ENCODE results near the gene NTMT1.
"Not testable (repeated sequence)": the region's sequence is repeated elsewhere in the genome, so short reads cannot be mapped to it uniquely, and the experiment has no call there.

NTMT1 gene, protein sequence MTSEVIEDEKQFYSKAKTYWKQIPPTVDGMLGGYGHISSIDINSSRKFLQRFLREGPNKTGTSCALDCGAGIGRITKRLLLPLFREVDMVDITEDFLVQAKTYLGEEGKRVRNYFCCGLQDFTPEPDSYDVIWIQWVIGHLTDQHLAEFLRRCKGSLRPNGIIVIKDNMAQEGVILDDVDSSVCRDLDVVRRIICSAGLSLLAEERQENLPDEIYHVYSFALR

DNA sequence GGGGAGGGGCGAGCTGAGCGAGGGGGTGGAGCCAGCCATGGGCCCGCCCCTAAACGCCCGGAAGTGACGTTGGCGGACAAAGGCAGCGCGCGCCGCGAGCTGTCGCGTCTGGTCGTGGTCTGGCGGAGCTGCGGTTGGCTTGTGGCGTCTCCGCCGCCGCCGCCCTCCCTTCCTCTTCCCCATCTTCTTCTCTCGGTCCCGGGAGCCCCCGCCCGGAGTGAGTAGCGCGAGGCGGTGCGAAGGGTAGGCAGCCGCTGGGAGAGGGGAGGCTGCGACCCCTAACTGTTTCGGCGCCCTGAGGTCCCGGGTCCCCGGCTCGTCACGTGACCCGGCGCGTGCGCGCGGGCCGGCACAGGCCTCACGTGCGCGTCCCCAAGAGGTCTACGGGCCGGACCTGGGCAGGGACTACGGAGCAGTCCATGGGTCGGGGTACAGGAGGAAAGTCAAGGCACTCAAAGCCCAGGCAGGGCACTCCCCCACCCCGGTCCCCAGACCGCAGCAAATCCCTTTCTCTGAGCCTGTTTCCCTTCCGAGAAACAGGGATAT lies at the start of gene NTMT1:
NTMT1 (plus strand) TSS at position 85 of the 546 bp plus-strand sequence. CDS start 6,541 bp downstream, outside the sequence.
- peak; percentile 95 to 97 for DNase-seq

DNA sequence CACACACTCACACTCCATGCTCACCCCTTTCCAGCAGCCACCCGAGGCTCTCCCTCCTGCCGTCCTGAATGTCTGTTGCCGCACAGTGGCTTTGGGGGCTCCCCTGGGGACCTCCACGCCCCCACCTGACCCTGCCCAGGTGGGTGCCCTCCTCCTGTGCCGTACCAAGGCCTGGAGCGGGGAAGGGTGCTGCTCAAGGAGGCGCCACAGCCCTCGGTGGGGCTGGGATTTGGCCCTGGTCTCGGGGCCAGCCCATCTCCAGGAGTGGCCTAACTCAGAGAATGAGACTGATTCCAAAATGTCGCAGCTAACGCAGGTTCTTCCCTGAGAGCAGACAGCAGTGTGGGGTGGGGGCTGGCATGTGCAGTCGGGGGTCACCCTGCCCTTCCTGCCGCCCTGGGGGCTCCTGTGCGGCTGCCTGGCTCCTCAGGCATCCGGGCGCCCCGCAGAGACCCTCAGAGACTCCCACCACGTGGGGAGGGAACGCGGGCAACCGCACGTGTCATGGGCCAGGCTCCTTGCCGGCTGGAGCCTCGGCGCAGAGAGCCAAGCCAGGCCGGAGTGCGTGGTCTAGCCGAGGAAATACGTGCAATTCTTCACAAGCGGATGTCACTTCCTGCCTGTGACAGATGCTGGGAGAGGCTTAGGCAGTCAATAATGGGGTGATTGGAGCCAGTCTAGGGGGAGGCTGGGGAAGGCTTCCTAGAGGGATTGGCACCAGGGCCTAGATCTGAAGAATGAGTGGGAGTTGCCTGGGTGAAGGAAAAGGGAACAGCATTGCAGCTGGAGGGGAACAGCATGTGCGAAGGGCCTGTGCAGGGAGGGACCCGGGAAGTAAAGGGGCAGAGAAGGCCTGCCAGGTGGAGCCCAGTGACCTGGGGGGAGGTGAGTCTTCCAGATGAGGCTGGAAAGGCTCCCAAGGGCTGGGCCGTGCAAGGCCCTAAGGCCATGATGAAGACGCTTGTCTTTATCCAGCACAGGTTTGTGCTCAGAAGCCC lies 49.1 kb upstream of the NTMT1 start:
- DNase-seq: no peak

DNA sequence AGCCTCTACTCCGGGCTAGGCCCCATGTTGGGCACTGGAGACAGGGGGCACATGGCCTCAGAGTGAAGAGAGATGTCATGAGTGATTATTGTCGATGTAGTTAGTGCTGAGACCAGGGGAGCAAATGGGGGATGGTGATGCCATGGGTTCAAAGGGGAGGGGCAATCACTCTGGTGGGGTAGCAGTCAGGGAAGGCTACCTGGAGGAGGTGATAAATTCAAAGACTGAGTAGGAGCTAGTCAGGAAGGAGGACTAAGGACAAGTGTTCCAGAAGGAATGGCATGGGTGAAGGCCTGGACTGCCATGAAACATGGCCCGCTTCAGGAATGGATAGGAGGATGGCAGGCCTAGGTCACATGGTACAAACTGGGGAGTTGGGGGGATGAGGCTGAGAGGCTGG lies 46.7 kb upstream of the NTMT1 start:
- DNase-seq: no peak

DNA sequence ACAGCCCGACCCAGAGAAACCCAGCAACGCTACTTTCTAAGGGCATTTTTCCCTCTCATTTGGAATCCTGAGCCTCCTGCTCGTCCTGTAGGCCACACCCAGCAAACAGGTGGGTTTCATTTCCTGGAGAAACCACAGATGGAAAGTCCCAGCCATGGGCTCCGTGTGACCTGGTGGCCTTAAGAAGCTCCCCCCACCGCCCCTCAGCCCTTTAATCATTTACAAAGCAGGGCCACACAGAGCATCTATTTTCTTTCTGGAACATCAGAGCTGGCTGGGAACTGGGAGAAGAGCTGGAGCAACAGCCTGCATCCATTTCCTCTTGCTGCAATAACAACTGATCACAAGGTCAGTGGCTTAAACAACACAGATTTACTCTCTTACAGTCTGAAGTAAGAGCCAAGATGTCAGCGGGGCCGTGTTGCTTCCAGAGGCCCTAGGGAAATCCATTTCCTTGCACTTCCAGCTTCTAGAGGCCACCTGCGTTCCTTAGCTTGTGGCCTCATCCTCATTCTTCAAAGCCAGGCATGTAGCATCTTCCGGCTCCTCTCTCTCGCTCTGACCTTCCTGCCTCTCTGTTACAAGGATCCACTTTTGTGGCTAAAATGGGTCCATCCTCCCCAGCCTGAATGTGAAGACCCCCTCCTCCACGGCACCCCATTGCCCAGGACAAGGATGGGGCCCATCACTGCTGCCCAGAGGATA lies 45.6 kb upstream of the NTMT1 start:
- DNase-seq: no peak

DNA sequence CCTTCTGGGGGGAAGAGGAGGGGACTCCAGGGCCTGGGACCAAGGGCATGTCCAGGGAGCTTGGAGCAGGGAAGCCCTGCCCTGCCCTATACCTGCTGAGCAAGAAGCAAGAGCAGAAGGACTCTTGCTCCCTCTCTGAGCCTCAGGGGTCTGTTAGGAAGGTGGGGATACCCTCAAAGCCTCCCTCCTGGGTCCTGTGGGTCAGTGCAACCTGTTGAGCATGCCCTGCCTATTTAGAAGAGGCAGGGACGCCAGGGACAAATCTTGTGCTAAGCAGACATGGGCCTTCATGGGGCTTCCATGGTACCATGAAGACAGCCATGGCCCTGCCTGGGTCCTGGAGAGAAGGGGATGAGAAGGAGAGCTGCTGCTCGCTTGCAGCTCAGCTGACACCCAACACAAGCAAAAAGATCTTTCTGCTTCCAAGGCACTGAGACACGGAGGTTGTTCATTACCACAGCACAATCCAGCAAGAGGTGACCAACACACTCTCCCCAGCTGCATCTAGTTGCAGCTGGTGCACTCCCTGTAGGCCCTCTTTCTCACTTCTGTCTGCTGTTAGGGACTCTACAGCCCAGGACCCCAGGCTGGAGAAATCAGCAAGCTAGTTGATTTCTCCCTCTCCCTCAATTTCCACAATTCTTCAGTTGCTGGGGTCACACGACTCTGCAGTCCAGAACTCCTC lies 44.3 kb upstream of the NTMT1 start:
- DNase-seq: no peak

DNA sequence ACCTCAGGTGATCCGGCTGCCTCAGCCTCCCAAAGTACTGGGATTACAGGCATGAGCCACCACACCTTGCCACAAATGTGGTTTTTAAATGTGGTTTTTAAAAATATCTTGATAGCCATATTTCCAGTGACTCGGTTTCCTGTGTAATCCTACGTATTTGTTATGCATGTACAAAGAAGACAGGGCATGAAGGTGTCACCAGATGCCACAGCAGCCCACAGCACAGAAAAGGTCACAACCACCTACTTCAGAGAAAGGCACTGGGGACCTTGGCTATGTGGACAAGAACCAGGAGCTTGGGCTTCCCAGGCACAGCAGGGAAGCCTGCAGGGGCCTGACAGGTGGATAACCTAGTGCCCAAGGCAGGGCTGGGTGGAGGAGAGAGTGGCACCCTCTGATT lies 43.1 kb upstream of the NTMT1 start:
- DNase-seq: no peak

DNA sequence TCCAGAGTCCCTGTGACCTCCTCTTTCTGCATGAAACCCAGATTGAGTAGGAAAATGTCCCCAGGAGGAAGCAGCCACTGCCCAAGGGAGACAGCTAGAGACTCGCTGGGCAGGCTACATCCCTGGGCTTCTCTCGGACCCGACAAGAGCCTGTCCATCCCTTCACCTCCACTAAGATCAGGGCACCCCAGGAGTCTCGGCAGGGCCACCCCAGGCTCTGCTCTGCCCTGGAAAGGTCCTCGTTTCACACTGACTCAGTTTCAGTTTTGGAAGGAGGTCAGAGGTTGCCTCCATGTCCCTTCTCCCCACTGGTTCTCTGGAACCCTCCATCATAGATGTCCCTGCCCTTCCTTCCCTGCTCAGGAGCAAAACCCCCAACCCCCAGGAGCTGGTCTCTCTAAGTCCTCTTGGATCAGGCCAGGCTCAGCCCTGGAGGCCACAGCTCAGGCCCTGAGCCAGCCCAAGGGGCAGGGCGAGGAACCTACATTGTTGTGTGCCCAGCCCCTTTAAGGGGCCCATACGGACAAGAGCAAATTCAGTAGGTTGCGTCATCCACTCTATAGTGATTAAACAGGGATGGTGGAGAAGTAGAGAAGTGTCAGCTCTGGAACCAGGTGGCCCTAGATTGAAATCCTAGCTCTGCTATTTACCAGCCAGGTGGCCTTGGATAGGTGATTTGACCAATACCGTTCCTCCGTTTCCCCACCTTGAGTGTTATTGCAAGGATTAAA lies 42.5 kb upstream of the NTMT1 start:
- DNase-seq: no peak

DNA sequence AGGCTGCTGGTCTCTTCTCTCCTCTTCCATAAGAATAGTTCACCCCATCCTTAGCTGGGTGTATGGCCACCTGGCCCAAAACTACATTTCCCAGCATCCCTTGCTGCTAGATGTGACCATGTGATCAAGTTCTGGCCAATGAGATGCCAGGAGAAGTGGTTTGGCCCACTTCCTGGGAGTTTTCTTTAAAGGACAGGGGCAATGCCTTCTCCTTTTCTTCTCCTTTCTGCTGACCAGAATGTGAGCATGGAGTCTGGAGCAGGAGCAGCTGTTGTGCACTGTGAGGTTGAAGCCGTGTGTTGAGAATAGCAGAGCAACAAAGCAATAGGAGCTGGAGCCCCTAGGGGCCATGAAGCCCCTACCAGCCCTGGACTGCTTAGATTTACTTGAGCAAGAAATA lies 41.8 kb upstream of the NTMT1 start:
- DNase-seq: peak; percentile 71 to 74

DNA sequence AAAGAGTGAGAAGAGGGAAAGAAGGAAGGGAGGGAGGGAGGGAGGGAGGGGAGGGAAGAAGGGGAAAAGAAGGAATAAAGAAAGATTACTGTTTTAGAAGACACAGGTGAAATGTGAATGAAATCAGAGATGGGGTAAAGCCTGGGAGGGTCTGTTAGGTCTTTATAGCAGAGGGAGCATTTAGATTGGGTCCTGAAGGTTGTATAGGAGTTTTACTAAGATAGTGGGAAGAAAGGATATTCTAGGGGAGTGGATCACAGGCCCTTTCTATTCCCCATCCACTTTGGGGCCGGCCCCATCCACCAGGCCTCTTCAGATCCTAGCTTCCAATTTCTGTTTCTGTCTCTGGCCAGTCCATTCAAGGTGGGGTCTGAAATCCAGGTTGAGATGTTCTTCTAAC lies 40.6 kb upstream of the NTMT1 start:
- DNase-seq: no peak

DNA sequence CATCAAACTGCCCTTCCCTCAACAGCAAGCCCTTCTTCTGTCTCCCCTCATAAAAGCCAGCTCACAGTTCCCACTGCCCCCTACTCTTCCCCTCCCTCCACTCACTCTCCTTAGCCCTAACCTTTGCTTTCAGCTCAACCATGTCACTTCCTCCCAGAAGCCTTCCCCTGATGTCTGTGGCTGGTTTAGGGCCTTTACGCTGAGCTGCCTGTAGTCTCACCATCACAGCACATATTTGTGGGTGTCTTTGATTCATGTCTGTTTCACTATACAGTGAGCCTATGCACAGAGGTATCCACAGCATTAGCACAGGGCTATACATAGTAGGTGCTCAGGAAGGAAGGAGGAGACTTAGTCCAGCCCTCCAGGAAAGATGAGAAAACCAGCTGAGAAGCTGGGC lies 39.7 kb upstream of the NTMT1 start:
- no peak for DNase-seq

DNA sequence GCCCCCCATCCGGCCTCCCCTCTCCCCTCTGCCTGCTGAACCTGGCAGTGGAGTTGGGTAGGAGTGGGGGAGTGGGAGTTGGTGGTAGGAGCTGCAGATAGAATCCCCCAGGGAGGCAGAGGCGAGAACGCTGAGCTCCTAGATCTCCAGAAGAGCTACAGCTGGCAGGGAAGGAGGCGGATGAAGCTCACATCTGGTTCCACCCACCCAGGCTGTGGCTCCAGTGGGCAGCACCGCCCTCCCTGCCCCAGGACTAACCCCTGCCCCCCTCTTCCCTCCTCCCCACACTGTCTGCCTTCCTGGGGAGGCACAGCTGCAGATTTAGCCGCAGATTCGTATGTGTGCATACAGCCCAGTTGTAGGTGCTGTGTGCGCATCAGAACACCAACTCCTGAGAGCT lies 39.3 kb upstream of the NTMT1 start:
- no peak for DNase-seq

DNA sequence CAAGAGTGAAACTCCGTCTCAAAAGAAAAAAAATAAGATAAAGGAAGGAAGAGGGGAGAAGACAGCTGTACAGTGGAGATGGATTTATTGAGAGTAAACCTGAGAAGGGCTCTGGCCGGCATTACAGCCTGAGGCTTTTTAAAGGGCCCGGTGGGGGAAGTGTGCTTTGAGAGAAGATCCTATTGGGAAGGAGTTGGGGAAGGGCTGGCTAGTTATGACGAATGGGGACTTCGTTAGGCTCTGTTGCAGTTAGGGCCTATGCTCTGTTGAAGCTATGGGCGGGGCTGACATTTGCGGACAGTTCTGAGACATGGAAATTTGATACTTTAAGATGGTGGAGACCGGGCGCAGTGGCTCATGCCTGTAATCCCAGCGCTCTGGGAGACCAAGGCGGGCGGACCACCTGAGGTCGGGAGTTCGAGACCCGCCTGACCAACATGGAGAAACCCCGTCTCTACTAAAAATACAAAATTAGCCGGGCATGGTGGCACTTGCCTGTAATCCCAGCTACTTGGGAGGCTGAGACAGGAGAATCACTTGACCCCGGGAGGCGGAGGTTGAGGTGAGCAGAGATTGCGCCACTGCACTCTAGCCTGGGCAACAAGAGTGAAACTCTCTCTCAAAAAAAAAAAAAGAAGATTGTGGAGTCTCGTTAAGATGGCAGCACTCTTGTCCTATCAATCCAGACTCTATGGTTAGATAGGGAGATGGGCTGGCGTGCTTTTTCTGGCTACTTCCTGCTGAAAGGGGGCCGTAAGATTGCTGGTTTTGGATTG lies 38.3 kb upstream of the NTMT1 start:
- no peak for DNase-seq

DNA sequence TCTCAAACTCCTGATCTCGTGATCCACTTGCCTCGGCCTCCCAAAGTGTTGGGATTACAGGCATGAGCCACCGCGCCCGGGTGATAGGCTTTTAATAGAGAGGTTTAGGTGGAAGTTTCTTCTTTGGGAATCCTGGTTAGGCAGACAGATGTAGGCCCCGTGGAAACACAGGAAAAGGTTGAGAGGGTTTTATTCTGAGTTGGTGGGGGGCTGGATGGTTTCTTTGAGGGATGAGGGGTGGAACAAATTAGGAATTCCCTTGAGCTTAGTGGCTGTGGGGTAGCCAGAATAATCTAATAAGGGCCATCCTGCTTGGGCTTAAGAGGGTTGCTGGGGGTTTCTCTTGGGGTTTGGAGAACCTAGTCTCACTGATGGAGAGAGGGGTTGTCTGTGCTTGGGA lies 35.5 kb upstream of the NTMT1 start:
- no peak for DNase-seq

DNA sequence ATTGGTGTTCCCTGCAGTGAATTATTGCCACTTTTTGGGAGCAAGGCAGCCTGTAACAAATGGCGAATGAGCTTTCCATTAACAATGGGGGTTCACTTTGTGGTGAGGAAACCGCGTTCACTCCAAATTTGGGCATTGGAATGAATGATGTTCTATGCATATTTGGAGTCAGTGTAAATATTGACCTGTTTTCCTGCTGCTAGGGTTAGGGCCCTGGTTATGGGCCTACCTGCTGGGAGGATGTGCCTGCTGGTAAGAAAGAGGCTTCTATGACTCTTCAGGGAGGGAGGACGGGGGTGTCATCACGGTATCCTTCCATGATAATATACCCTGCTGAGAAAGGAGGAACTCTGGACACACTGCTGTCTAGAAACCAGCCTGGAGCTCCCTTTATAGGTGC lies 34.0 kb upstream of the NTMT1 start:
- no peak for DNase-seq

DNA sequence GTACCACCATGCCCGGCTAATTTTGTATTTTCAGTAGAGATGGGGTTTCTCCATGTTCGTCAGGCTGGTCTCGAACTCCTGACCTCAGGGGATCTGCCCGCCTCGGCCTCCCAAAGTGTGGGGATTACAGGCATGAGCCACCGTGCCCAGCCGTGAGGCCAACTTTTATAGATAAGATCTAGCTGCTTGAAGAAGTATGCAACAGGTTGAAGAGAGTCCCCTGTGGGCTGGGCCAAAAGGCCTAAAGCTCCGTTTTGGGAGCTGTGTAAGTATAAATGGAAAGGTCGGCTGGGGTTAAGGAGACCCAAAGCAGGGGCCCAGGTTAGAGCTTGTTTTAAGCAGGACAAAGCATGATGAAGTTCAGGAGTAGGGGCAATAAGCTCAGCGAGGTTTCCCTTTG lies 33.2 kb upstream of the NTMT1 start:
- DNase-seq: not testable (repeated sequence)

DNA sequence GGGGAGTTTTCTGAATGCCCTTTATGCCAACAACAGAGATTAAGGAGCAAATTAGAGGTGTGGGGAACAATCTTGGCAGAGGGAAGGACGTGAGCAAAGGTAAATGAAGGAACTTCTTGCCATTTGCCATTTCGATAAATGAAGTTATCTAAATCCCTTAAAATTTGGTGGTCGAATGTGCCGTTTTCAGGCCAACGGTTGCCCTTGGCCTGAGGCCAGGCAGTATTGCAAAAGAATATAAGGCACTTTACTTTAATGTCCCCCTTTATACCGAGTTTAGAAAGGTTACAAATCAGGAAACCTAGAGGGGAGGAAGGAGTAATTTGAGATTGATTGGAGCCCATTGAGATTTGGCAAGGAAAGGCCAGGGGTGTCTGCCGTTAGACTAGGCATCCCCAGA lies 31.3 kb upstream of the NTMT1 start:
- DNase-seq: no peak

DNA sequence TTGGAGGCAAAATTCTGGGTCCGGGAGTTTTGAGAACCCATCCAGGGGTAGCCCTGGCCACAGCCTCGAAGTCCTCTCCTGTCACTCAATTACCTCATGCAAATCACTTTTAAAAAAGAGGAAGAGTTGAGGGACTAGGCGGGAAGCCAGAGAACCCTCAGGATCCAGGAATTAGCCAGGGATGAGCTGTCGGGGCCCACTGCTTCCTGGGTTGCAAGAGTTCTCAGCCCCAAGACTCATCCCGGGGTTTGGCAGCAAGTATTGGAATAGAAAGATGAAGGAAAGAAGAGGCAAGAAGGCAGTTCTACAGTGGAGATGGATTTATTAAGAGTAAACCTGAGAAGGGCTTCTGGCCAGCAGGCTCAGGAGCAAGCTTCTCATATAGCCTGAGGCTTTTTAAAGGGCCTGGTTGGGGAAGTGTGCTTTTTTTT lies 30.6 kb upstream of the NTMT1 start:
- no peak for DNase-seq

DNA sequence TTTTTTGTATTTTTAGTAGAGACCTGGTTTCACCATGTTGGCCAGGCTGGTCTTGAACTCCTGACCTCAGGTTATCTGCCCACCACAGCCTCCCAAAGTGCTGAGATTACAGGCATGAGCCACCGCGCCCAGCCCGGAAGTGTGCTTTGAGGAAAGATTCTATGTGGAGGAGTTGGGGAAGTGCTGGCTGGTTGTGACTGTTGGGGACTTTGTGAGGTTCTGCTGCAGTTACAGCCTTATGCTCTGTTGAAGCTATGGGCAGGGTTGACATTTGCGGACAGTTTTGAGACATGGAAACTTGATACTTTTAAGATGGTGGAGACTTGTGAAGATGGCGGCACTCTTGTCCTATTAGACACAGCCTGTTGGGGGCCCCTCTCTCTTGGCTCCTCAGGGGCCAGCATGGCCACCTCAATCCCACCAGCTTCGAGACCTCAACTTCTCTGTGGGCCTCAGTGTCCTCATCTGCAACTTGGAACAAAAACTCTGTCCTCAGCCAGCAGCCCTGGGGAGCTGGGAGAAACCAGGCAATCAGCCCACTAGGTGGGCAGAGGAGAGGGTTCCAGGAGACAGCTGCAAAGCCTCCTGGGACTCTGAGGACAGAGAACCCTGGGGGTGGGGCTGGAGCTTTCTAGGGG lies 29.9 kb upstream of the NTMT1 start:
- DNase-seq: no peak

DNA sequence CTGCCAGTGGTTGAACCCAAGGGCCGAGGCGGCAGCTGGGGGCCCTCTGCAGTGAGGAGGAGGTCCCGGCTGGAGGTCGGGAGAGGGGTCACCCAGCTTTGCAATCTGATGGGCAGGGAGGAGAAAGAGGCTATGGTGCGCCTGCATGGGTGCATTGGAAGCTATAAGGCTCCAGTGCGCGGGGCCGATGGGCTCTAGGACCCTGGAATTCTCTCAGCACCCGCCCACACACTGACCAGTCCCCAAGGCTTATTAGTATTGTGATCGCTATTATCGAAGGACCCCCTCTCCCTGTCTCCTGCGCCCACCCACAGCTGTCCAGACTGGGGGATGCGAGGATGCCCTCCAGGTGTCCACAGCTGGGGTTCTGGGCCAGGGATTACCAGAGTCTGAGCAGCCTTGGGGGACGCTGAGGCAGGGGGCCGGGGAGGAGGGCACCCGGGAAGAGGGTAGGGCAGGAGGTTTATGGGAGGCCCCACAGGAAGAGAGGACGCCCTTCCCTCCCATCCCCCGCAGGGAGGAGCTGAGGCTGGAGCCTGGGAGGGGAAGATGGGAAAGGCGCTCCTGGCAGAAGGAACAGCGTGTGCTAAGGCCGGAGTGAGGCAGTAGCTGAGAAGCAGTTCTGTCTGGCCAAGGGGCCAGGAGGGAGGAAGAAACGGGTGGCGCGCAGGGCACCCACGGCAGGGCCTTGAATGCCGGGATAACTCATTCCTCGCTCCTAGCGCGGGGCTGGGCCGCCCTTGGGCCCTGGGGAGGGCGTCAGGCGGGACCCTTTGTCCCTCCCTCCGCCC lies 29.2 kb upstream of the NTMT1 start:
- DNase-seq: no peak
